HCT116 (cell line): Measurements from ENCODE around the gene VPS33B. TPM values are rescaled to one million over a fixed set of nuclear protein-coding genes. Genes with fewer than 3 reads are reported as not detected.
A peak's percentile ranks its signal among the peaks of the same experiment; 100 is the strongest.

Source experiments
- ATAC-seq: fragments of 200-7000 bp; cut with Tn5 transposase; 2 replicates; pipeline ENCODE4 v1.9.1; 2020; ENCODE audit warnings: mild to moderate bottlenecking, moderate library complexity
- BruUV-seq: library from RNA; stranded (reverse); fragments of 400-500 nt; replicated peaks from 2 replicates; lab custom pipeline; 2021; lab: Mats Ljungman, UMichigan
- CTCF ChIA-PET: fragments of 300-600 bp; sonication (Branson Sonifier 250); formaldehyde crosslinking; loops from one replicate; lab custom pipeline; 2021; ENCODE audit warnings: antibody characterized with exemption; lab: Charles Lee
- POLR2A ChIA-PET: fragments of 300-600, 350-600 bp; sonication (Branson Sonifier 250); formaldehyde crosslinking; loops from one replicate; lab custom pipeline; 2021; ENCODE audit warnings: antibody characterized with exemption; lab: Charles Lee
- RAD21 ChIA-PET, 2 experiments: fragments of 300-600 bp; sonication (Branson Sonifier 250); formaldehyde crosslinking; loops; one replicate each; lab custom pipeline; 2023; ENCODE audit warnings: low total read pairs in 2 of 2; ENCODE audit not compliant: uncharacterized antibody in 2 of 2, unreplicated experiment in 2 of 2, low non-redundant PET in 1 of 2; lab: Charles Lee
- DNase-seq: peaks from one replicate; pipeline ENCODE4 v3.0.0-alpha.2; 2010; ENCODE audit warnings: low read depth, low spot score
- H2AFZ ChIP-seq: fragments of 200-600 bp; shearing (Covaris generic), sonication (generic); 2 replicates; pipeline ENCODE4 v1.6.1; 2017; ENCODE audit warnings: low read depth, mixed run types, mixed read lengths, antibody characterized with exemption, low read length; ENCODE audit not compliant: poor library complexity, severe bottlenecking
- H3K27ac ChIP-seq: 2 replicates; pipeline ENCODE4 v1.5.1; 2012; ENCODE audit warnings: low read depth, low read length
- H3K27me3 ChIP-seq: fragments of 200-600 bp; sonication (generic); 2 replicates; pipeline ENCODE4 v1.6.1; 2016; ENCODE audit warnings: mixed run types, low read length, mixed read lengths; ENCODE audit not compliant: insufficient read depth
- H3K36me3 ChIP-seq, 2 experiments: fragments of 200-500 bp in 1 of 2; fragments of 200-600 bp in 1 of 2; sonication (Bioruptor generic) in 1 of 2; sonication (generic) in 1 of 2; 2 replicates each; pipeline versions ENCODE4 v1.5.1 to v1.6.1; 2014 to 2016; ENCODE audit warnings: low read length in 2 of 2, inconsistent platforms in 1 of 2, mixed read lengths in 1 of 2, mixed run types in 1 of 2; ENCODE audit not compliant: insufficient read depth in 2 of 2, control insufficient read depth in 1 of 2
- H3K4me1 ChIP-seq, 2 experiments: fragments of 200-600 bp in 1 of 2; sonication (generic) in 1 of 2; 2 replicates each; pipeline versions ENCODE4 v1.5.1 to v1.6.1; 2012 to 2017; ENCODE audit warnings: low read length in 2 of 2, inconsistent platforms in 1 of 2, mild to moderate bottlenecking in 1 of 2, mixed read lengths in 1 of 2, mixed run types in 1 of 2, moderate library complexity in 1 of 2; ENCODE audit not compliant: insufficient read depth in 2 of 2, control insufficient read depth in 1 of 2
- H3K4me2 ChIP-seq: fragments of 200-600 bp; sonication (generic); 2 replicates; pipeline ENCODE4 v1.6.1; 2017; ENCODE audit warnings: mixed run types, low read length, mixed read lengths
- H3K4me3 ChIP-seq, 2 experiments: fragments of 200-600 bp in 1 of 2; sonication (generic) in 1 of 2; replicated peaks in 1 of 2; 2 replicates each; pipeline ENCODE4 v1.5.1; 2011 to 2016; ENCODE audit warnings: low read length in 2 of 2, control low read depth in 1 of 2, low read depth in 1 of 2, mild to moderate bottlenecking in 1 of 2, mixed read lengths in 1 of 2, mixed run types in 1 of 2
- H3K79me2 ChIP-seq: fragments of 200-600 bp; sonication (generic); 2 replicates; pipeline ENCODE4 v1.6.1; 2017; ENCODE audit warnings: mild to moderate bottlenecking, mixed run types, low read length, moderate library complexity, mixed read lengths; ENCODE audit not compliant: insufficient read depth
- H3K9ac ChIP-seq: fragments of 200-600 bp; sonication (generic); 2 replicates; pipeline ENCODE4 v1.6.1; 2016; ENCODE audit warnings: low read length, mixed read lengths
- H3K9me2 ChIP-seq: fragments of 200-600 bp; sonication (generic), shearing (Covaris generic); 2 replicates; pipeline ENCODE4 v1.6.1; 2017; ENCODE audit warnings: mixed run types, mild to moderate bottlenecking, moderate library complexity; ENCODE audit not compliant: insufficient read depth
- H3K9me3 ChIP-seq, 2 experiments: fragments of 200-500 bp in 1 of 2; fragments of 200-600 bp in 1 of 2; sonication (Bioruptor generic) in 1 of 2; sonication (generic) in 1 of 2; 2 replicates each; pipeline ENCODE4 v1.6.1; 2014 to 2017; ENCODE audit warnings: low read length in 2 of 2, mixed read lengths in 2 of 2, inconsistent platforms in 1 of 2, low read depth in 1 of 2, mild to moderate bottlenecking in 1 of 2, mixed run types in 1 of 2, moderate library complexity in 1 of 2; ENCODE audit not compliant: control insufficient read depth in 1 of 2, insufficient read depth in 1 of 2
- H4K20me1 ChIP-seq: fragments of 200-600 bp; sonication (generic), shearing (Covaris generic); 2 replicates; pipeline ENCODE4 v1.6.1; 2017; ENCODE audit warnings: mixed run types, mild to moderate bottlenecking, moderate library complexity; ENCODE audit not compliant: insufficient read depth
- CTCF ChIP-seq, 3 experiments: fragments of 200-600 bp in 1 of 3; sonication (generic) in 1 of 3; IDR thresholded peaks in 2 of 3; conservative IDR thresholded peaks in 1 of 3; 2 replicates each; pipeline ENCODE4 v1.5.1; 2012 to 2017; ENCODE audit warnings: low read depth in 2 of 3, low read length in 2 of 3, antibody characterized with exemption in 1 of 3, borderline replicate concordance in 1 of 3, control low read depth in 1 of 3, mild to moderate bottlenecking in 1 of 3, mixed read lengths in 1 of 3, mixed run types in 1 of 3, moderate library complexity in 1 of 3; ENCODE audit not compliant: insufficient read depth in 1 of 3
- TCF7L2 ChIP-seq: IDR thresholded peaks from 2 replicates; pipeline ENCODE4 v1.7.0; 2011; ENCODE audit warnings: borderline replicate concordance, inconsistent platforms; ENCODE audit not compliant: insufficient read depth, insufficient read length; ENCODE audit errors: extremely low read depth
- ZBTB33 ChIP-seq: IDR thresholded peaks from 2 replicates; pipeline ENCODE4 v1.6.1; 2011; ENCODE audit warnings: mild to moderate bottlenecking, low read length, moderate library complexity; ENCODE audit not compliant: insufficient replicate concordance; ENCODE audit errors: extremely low read depth
- ZFX ChIP-seq: fragments of 450-650 bp; IDR thresholded peaks from 2 replicates; pipeline ENCODE4 v1.6.1; 2017
- ZNF274 ChIP-seq: fragments of 200-500 bp; sonication (Bioruptor generic); IDR thresholded peaks from 2 replicates; pipeline ENCODE4 v1.6.1; 2014; ENCODE audit warnings: mild to moderate bottlenecking, low read depth, low read length, inconsistent platforms
- intact Hi-C: fragments of 100-400 bp; cut with micrococcal nuclease; formaldehyde crosslinking; loops from 2 replicates; pipeline ENCODE4 v1.10.0; 2022
- total RNA-seq: library from RNA; stranded (reverse); gene quantifications from one replicate; pipeline ENCODE4 v1.2.1, GENCODE V29; 2021; ENCODE audit not compliant: unreplicated experiment

VPS33B gene
- total RNA-seq, 1 experiment from 2014 or later: 23.1 TPM

DNA sequence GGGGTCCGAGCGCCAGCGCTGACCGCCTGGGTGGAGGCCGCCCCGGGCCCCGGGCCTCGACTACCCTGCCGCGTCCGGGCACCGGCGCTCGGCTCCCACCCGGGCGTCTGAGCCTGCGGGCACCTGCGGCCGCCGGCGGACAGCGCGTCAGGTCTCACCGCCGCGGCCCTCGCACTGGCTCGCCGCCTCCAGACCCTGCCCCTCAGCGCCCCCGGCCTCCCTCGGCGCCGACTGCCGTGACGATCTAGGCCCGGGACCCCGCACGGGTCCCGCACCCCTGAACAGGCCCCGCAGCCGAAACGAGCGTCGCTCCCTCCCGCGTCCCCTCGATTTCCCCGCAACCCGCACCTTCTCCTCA lies 28.4 kb downstream of the VPS33B start:
- Histone ChIP-seq H3K9me3 (no peaks in the 10 kb centered on the region), H3K36me3 (peaks cover 12 to 22% of the 10 kb centered on the region in 2 experiments; a peak in 3 of 4 replicates), H4K20me1 (no peaks in the 10 kb centered on the region), H2AFZ (no peak overlapping the region), H3K4me3 (peak overlapping the region; percentile 84 to 89), H3K4me1 (peaks cover 7 to 19% of the 10 kb centered on the region in 2 experiments), H3K79me2 (peaks cover 74% of the 10 kb centered on the region), H3K27ac (peak overlapping the region; percentile 91), H3K9ac (peak overlapping the region; percentile 100), H3K4me2 (peak overlapping the region; percentile 89), H3K27me3 (no peaks in the 10 kb centered on the region), H3K9me2 (no peaks in the 10 kb centered on the region)
- intact Hi-C loops: loop anchor here (1.0 kb wide), 1 partner anchor 40 kb away; the partner anchor contains the start of gene RCCD1
- ATAC-seq (peak; percentile 7), DNase-seq (no peak)
- no peak for TF ChIP-seq ZBTB33
- TF ChIP-seq CTCF (IDR thresholded peaks at IDR 0.05 in 2 of 3, conservative IDR thresholded peaks at IDR 0.05 in 1 of 3; ENCODE audit: borderline replicate concordance in 1 of 3, insufficient read depth in 1 of 3, low read depth in 2 of 3, low read length in 2 of 3): no peak
- TF ChIP-seq TCF7L2: no peak
- TF ChIP-seq ZNF274: no peak
- TF ChIP-seq ZFX: peak; percentile 79; the same call in 1 of the 2 replicates
- RAD21 ChIA-PET: no interaction called here
- POLR2A ChIA-PET: interaction anchor here (0.8 kb wide), 1 partner anchor 62 kb away, joined by 3 read pairs; no protein-coding TSS in a partner anchor
- CTCF ChIA-PET: interaction anchor here (1.0 kb wide), 2 partner anchors 62 to 254 kb away, joined by 3 to 5 read pairs; partner anchors contain the start of gene HDDC3
- BruUV-seq: no TSS peak
